Lung microvascular endothelial cell (primary cell): Measurements from ENCODE around the gene CEBPB. TPM values are rescaled to one million over a fixed set of nuclear protein-coding genes. Genes with fewer than 3 reads are reported as not detected.
A peak's percentile ranks its signal among the peaks of the same experiment; 100 is the strongest.
"Not testable (repeated sequence)": the region's sequence is repeated elsewhere in the genome, so short reads cannot be mapped to it uniquely, and the experiment has no call there.

Experiments used
- DNase-seq, 2 donors: peaks; one replicate each; pipeline versions ENCODE4 v3.0.0 to v3.0.0-alpha.2; 2010; ENCODE audit warnings: low read depth in 2 of 2
- total RNA-seq: library from RNA; depleted of rRNA; stranded (reverse); fragments of >200 nt; gene quantifications from 2 replicates; pipeline ENCODE4 v1.2.1, GENCODE V29; 2014

CEBPB gene
- total RNA-seq, 1 donor from 2014 or later: 35.9 TPM

DNA sequence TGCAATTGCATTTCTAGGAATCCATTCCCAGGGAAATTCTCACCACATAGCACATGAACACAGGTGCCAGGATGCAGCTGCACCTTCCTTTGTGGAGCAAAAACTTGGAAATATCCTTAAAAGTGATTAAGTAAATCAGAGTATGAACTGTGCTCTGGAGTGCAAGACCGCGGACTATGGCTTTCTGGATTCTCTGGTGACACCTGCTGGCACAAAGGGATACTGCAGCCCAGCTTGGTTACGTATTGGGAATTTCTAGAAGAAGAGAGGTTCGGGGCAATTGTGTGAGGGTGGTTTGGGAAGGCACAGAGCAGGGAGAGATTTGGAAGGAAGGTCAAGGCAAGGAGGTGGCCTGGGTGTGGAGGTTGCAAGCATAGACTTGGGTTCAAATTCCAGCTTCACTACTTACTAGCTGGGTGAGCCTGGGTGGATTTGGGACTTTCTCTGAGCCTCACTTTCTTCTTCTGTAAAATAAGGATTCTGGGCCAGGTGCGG, 21.3 kb upstream of the CEBPB start:
- peak; percentile 80 to 86 for DNase-seq

DNA sequence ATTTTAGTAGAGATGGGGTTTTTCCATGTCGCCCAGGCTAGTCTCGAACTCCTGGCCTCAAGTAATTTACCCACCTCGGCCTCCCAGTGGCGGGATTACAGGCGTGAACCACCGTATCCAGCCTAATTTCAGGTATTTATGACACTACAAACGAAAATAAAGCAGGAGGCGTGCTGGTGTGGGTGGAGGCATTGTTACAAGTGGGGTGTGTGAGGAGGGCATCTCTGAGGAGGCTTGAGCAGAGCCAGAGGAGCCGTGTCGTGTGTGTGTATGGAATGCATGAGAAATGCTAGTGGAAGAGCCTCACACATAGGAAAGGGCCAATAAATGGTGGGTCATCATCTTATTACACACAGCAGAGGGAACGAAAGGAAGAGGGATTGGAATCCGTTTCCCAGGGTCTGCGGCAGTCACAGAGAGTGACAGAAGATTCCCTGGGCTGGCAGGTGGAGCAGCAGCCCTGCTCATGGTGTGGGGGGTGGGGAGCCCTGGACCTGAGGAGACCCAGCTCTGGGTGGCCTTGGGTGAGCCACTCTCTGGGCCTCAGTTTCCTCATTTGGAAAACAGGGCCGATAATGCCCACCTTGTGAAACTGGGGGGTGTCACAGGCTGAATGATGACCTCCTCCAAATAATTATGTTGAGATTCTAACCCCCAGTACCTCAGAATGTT, 19.9 kb upstream of the CEBPB start:
- DNase-seq: no peak

GRCh38 chr20:50172347-50173013, 18.1 kb upstream of the CEBPB start:
- peak; percentile 71 to 85 for DNase-seq

GRCh38 chr20:50174456-50174855, 16.2 kb upstream of the CEBPB start:
- no peak for DNase-seq

DNA sequence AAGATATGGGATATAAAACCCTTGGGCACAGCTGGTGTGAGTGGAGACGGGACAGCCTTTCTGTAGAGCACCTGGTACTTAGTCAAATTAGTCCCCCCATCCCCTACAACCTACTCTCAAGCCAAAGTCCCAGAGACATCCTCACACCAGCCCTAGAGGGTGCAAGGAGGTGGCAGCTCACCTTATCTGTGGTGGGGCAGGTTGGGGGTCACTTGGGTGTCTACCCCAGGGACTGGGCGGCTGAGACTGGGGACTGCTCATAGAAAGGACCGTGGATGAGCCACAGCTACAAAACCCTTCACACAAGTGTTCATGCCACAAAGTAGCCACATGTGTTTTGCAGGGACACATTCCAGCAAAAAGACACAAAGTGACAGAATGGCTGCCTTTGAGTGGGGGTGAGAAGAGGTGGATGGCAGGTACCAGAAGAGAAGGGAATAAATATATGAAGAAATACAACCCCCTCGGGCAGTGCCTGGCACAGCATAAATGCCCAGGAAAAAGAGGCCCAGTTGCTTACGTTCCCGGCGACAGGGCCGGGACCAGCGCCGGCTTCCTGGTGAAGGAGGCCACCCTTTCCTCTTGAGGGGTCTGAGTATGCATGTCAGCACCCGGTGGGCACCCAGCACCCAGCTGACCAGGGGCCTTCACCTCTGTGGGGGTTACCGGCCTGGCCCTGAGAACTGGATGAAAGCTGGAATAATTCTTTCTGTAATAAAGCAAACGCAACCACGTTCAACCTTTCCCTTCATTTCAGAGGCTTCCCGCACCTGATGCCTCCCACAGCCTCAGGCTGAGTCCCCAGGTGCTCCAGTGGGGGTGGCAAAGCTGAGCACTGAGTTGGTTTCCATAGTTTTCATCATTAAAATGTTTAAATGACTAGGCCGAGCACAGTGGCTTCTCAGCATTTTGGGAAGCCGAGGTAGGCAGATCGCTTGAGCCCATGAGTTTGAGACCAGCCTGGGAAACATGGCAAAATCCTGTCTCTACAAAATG, 14.4 kb upstream of the CEBPB start:
- no peak for DNase-seq

GRCh38 chr20:50178672-50179071, 12.0 kb upstream of the CEBPB start:
- DNase-seq: not testable (repeated sequence)

- DNase-seq: no peak
Observed at GRCh38 chr20:50181344-50181743, 9.3 kb upstream of the CEBPB start.

DNA sequence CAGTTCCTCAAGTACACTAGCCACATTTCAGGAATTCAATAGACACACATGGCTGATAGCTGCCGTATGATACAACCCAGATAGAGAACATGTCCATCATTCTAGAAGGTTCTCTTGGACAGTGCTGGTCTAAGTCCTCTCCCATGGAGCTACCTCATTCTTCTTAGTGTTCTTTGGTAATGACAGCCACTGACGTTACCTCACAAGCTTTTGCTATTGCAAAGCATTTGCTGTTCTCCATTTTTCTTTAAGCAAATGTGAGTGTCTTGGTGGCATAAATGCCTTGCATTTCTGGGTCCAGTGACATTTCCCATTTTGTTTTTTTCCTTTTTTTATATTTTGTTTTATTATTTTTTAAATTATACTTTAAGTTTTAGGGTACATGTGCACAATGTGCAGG, 8.3 kb upstream of the CEBPB start:
- no peak for DNase-seq

- DNase-seq: no peak
Observed at GRCh38 chr20:50185426-50185825, 5.2 kb upstream of the CEBPB start.

- DNase-seq: peak; percentile 77 to 84
Observed at GRCh38 chr20:50186151-50186885, 4.3 kb upstream of the CEBPB start.

DNA sequence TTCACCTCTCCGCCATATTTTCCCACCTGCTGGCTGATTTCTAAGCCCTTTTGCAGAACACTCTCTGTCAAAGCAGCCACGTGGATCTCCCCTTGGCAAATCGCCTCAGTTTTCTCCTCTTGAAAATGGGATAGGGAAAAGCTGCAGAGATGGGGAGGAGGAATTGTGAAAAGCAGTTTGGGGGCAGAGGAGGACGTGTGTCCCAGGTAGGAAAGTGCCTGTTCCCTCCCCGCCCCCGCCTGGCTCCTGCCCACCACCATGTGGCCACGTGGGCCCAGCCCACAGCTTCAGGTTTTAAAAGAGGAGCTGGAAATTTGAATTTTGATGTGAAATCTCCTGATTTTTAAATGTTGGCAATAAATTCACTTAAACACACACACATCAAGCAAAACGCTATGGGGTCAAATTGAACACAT, 3.6 kb upstream of the CEBPB start:
- no peak for DNase-seq

GRCh38 chr20:50187403-50188051, 3.1 kb upstream of the CEBPB start:
- no peak for DNase-seq

DNA sequence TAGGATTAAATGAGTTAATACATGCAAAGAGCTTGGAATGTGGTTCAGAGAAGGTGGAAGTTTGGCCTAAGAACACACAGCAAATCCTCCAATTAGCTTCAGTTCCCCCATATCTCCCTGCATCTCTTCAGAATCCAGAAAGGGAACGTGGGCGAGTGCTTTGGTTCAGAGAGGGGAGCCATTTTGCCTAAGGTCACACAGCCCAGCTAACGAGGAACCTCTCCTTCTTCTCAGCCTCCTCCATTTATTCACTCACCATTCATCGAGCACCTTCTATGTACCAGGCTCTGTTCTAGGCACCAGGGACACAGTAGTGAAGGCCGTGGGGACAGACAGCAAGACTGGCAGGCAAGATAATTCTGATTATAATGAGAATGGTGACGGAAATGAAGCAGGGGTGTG, 2.3 kb upstream of the CEBPB start:
- no peak for DNase-seq

- no peak for DNase-seq
Observed at GRCh38 chr20:50188879-50189680, 1.6 kb upstream of the CEBPB start.

GRCh38 chr20:50189681-50190250, 864 bp upstream of the CEBPB start:
- DNase-seq: no peak

DNA sequence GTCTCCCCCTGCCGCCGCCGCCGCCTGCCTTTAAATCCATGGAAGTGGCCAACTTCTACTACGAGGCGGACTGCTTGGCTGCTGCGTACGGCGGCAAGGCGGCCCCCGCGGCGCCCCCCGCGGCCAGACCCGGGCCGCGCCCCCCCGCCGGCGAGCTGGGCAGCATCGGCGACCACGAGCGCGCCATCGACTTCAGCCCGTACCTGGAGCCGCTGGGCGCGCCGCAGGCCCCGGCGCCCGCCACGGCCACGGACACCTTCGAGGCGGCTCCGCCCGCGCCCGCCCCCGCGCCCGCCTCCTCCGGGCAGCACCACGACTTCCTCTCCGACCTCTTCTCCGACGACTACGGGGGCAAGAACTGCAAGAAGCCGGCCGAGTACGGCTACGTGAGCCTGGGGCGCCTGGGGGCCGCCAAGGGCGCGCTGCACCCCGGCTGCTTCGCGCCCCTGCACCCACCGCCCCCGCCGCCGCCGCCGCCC, 474 bp downstream of the CEBPB start:
- DNase-seq: peak in 1 of 2 donors; percentile 44

GRCh38 chr20:50191544-50192363, 1.1 kb downstream of the CEBPB start:
- peak; percentile 64 to 70 for DNase-seq
